SU-DHL-6 (cell line): ENCODE results near the gene ALOX5AP.

ENCODE experiments used
- H2AFZ ChIP-seq: fragments of 200-600 bp; sonication (generic); 2 replicates; pipeline ENCODE4 v1.6.1; 2014; ENCODE audit warnings: low read depth, mild to moderate bottlenecking, moderate library complexity, mixed read lengths, antibody characterized with exemption, low read length; ENCODE audit not compliant: severe bottlenecking
- H3F3A ChIP-seq: fragments of 200-600 bp; shearing (Covaris generic); 2 replicates; pipeline ENCODE4 v1.6.0; 2016; ENCODE audit warnings: antibody characterized with exemption, mild to moderate bottlenecking; ENCODE audit not compliant: insufficient read depth
- H3K27ac ChIP-seq: fragments of 200-600 bp; sonication (generic); 2 replicates; pipeline ENCODE4 v1.5.1; 2016; ENCODE audit warnings: low read depth, mild to moderate bottlenecking, low read length, moderate library complexity, mixed read lengths
- H3K27me3 ChIP-seq: fragments of 200-600 bp; sonication (generic), shearing (Covaris generic); 2 replicates; pipeline ENCODE4 v1.6.0; 2014; ENCODE audit warnings: mild to moderate bottlenecking, low read length
- H3K36me3 ChIP-seq: fragments of 200-600 bp; sonication (generic); 2 replicates; pipeline ENCODE4 v1.6.1; 2014; ENCODE audit warnings: mild to moderate bottlenecking, low read length, mixed read lengths
- H3K4me2 ChIP-seq: fragments of 300-600, 200-600 bp; shearing (Covaris generic), sonication (generic); 2 replicates; pipeline ENCODE4 v1.6.0; 2014; ENCODE audit warnings: low read length, low read depth, mild to moderate bottlenecking; ENCODE audit not compliant: poor library complexity, severe bottlenecking
- H3K4me3 ChIP-seq: fragments of 200-600 bp; sonication (generic); 2 replicates; pipeline ENCODE4 v1.5.1; 2014; ENCODE audit warnings: antibody characterized with exemption, low read length, mild to moderate bottlenecking, mixed read lengths; ENCODE audit not compliant: insufficient read depth, poor library complexity, severe bottlenecking
- H3K79me2 ChIP-seq: fragments of 200-600 bp; sonication (generic); 2 replicates; pipeline ENCODE4 v1.6.1; 2014; ENCODE audit warnings: mild to moderate bottlenecking, low read length, moderate library complexity; ENCODE audit not compliant: insufficient read depth
- H3K9ac ChIP-seq: fragments of 200-600 bp; sonication (generic); 2 replicates; pipeline ENCODE4 v1.7.0; 2014; ENCODE audit warnings: mild to moderate bottlenecking, low read length
- H3K9me2 ChIP-seq: fragments of 200-600 bp; sonication (generic); replicated peaks from 2 replicates; pipeline ENCODE4 v1.6.1; 2014; ENCODE audit warnings: low read length; ENCODE audit not compliant: insufficient read depth
- H3K9me3 ChIP-seq: fragments of 200-600 bp; sonication (generic); 2 replicates; pipeline ENCODE4 v1.6.1; 2014; ENCODE audit warnings: low read length, mixed read lengths; ENCODE audit not compliant: insufficient read depth
- H4K20me1 ChIP-seq: fragments of 200-600 bp; sonication (generic); 2 replicates; pipeline ENCODE4 v1.6.1; 2014; ENCODE audit warnings: low read depth, mild to moderate bottlenecking, antibody characterized with exemption, low read length, moderate library complexity, mixed read lengths
- EZH2phosphoT487 ChIP-seq: fragments of 200-600 bp; sonication (generic), shearing (Covaris generic); conservative IDR thresholded peaks from 2 replicates; pipeline ENCODE4 v1.6.1; 2018; ENCODE audit warnings: mild to moderate bottlenecking, antibody characterized with exemption, low read length, moderate library complexity, mixed read lengths
- TF ChIP-seq, protein P1 (sequence below): fragments of 200-600 bp; sonication (generic); IDR thresholded peaks from one replicate; pipeline ENCODE4 v1.5.1; 2017; ENCODE audit warnings: antibody characterized with exemption, mild to moderate bottlenecking, low read length, moderate library complexity; ENCODE audit not compliant: insufficient read depth, poor library complexity, severe bottlenecking

ALOX5AP gene

DNA sequence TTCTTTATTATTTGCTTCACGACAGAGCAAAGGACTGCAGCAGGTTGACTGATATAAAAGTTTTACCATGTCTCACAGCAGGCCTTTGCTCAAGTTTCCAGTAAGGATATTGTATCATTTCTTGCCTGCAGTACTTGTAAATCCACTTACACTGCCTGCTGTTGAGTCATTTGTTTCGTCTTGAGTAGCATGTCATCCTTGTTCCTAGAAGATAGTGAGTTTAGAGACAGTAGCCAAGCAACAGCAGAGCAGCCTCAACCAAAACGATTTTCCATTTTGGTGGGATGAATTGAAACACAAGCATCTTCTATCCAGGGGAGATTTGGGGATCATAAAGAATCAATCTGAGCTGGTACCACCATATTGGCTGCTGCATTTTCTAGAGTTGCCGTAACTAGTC, 24.0 kb upstream of the ALOX5AP start:
- Histone ChIP-seq H3K27ac (no peak overlapping the region), H3K4me2 (no peak overlapping the region), H3K4me3 (no peak overlapping the region), H3K9me2 (no peaks in the 10 kb centered on the region), H3K9ac (no peak overlapping the region), H3K9me3 (no peaks in the 10 kb centered on the region), H4K20me1 (no peaks in the 10 kb centered on the region), H3K27me3 (no peaks in the 10 kb centered on the region), H3K79me2 (no peaks in the 10 kb centered on the region), H2AFZ (no peak overlapping the region), H3K36me3 (no peaks in the 10 kb centered on the region), H3F3A (no peaks in the 10 kb centered on the region)
- no peak for TF ChIP-seq EZH2phosphoT487
- TF ChIP-seq, protein P1, sequence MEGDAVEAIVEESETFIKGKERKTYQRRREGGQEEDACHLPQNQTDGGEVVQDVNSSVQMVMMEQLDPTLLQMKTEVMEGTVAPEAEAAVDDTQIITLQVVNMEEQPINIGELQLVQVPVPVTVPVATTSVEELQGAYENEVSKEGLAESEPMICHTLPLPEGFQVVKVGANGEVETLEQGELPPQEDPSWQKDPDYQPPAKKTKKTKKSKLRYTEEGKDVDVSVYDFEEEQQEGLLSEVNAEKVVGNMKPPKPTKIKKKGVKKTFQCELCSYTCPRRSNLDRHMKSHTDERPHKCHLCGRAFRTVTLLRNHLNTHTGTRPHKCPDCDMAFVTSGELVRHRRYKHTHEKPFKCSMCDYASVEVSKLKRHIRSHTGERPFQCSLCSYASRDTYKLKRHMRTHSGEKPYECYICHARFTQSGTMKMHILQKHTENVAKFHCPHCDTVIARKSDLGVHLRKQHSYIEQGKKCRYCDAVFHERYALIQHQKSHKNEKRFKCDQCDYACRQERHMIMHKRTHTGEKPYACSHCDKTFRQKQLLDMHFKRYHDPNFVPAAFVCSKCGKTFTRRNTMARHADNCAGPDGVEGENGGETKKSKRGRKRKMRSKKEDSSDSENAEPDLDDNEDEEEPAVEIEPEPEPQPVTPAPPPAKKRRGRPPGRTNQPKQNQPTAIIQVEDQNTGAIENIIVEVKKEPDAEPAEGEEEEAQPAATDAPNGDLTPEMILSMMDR = no peak

DNA sequence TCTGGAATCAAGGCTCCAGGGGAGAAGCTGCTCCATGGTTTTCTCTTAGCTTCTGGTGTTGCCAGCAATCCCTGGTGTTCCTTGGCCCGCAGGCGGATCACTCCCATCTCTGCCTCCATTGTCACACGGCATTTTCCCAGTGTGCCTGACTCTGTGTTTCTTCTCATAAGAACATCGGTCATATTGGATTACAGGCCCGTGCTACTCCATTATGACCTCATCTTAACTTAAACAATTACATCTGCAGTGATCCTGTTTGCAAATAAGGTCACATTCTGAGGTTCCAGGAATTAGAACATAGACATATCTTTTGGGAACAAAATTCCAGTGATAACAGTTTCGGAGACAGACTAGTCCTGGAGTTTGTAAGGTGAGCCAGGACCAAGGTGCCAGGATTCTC, 23.5 kb upstream of the ALOX5AP start:
- H3K9me3 ChIP-seq = no peaks in the 10 kb centered on the region
- H3K27ac ChIP-seq = no peak overlapping the region
- H3K27me3 ChIP-seq = no peaks in the 10 kb centered on the region
- no peak overlapping the region for H3K4me2 ChIP-seq
- no peaks in the 10 kb centered on the region for H4K20me1 ChIP-seq
- H3K79me2 ChIP-seq = no peaks in the 10 kb centered on the region
- no peaks in the 10 kb centered on the region for H3K9me2 ChIP-seq
- no peak overlapping the region for H3K9ac ChIP-seq
- H3K36me3 ChIP-seq = no peaks in the 10 kb centered on the region
- H3F3A ChIP-seq = no peaks in the 10 kb centered on the region
- H2AFZ ChIP-seq = no peak overlapping the region
- no peak for TF ChIP-seq EZH2phosphoT487
- TF ChIP-seq, protein P1 = no peak
- no peak overlapping the region for H3K4me3 ChIP-seq

DNA sequence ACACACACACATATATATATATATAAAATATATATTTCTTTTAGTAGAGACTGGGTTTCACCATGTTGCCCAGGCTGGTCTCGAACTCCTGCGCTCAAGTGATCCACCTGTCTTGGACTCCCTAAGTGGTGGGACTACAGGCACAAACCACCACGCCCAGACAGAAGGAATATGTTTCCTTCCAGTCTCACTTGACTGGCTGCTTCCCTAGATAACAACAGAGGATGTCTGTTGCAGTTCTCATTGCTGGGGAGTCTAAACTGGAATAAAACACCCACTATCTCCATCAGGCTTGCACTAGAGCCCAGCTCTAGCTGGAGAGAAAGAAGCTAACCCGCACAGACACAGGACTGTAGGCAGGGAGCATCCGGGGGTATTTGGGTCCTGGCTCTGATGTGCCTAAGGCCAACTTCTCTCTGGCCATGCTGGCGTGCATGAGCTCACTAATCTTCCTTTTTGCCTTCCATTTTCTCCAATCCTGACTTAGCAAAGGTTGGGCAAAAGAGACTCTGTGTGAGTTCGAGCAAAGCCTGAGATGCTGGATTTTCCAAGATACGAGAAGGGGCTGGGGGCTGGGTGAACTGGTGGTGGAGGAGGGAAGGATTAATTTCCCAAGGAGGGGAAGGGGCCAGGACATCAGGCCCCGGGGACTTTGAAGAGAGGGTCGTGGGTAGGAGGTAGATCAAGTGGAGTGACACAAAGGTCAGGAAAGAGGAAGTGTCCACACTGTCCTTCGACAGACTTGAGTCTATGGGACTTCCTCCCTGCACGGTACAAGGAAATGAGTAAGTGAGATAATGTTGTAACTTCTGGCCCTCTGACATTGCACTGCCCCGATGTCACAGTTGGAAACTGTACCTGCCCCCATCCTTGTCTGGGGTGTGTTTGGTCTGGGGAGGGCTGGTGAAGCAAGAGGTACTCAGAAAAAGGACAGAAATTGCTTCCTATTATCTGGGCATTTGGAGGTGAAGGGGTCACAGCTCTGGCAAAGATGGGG, 22.5 kb upstream of the ALOX5AP start:
- Histone ChIP-seq H3K27ac (no peak overlapping the region), H3F3A (no peaks in the 10 kb centered on the region), H3K9me3 (no peaks in the 10 kb centered on the region), H4K20me1 (no peaks in the 10 kb centered on the region), H3K9ac (no peak overlapping the region), H3K9me2 (no peaks in the 10 kb centered on the region), H3K27me3 (no peaks in the 10 kb centered on the region), H3K4me2 (no peak overlapping the region), H3K4me3 (no peak overlapping the region), H3K36me3 (no peaks in the 10 kb centered on the region), H2AFZ (no peak overlapping the region), H3K79me2 (no peaks in the 10 kb centered on the region)
- TF ChIP-seq EZH2phosphoT487 = no peak
- TF ChIP-seq, protein P1 = no peak
